NCI-H146 treated with DMSO at 0.1 percent for 48 hours (cell line): ENCODE measurements around the gene ZDHHC9.

ENCODE experiments used
- DNase-seq: peaks from one replicate; lab custom pipeline; 2025; ENCODE audit not compliant: unreplicated experiment; lab: John Stamatoyannopoulos, UW

The ZDHHC9 gene

DNA sequence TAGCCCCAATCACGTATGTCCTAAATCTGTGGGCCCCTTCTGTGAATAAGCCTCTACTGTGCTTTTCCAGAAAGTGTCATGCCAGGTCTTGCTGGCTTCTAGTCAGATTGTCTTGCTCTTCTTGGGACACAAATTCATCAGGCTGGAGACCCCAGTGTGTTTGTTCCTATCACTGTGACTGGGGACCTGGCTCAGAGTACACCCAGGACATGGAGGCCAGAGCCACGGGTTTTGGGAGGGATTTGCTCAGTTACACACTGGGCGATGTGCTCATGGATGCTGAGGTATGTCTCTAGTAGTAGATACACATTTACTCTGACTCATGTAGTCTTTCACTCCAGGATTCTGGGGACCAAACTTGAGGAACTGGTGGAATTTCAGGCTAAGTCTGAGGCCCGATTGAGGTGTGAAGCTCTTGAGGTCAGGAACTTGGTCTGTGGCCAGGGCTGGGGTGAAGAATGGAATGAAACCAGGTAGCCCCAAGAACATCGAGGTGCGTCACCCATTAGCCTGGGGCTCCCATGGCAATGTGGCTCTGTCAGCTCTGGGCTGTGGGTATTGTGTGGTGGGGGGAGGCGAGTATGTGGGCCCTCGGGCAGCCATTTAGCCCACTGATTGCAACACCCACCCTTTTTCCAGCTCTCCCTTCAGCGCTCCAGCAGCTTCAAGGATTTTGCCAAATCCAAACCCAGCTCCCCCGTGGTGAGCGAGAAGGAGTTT lies 56.2 kb downstream of the ZDHHC9 start:
- no peak for DNase-seq

DNA sequence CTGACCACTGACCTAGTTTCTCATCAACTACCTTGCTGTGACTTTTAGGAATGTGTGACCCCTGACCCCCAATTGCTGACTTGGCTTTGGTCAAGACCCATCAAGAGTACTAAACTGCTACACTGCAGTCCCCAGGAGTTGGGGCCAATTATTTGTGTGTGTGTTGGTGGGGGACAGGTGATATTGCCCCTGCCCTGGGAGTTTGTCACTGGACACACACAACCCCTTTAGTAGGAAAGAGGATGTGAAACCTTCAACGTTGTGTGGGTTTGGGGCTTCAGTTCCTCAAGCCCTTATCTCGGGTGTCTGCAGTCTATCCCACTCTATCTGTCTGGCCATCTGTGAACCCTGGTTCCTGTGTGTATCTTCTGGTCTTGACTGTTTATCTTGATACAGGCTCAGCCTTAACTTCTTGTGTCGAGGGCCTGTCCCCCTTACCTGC lies 57.5 kb downstream of the ZDHHC9 start:
- DNase-seq = no peak

DNA sequence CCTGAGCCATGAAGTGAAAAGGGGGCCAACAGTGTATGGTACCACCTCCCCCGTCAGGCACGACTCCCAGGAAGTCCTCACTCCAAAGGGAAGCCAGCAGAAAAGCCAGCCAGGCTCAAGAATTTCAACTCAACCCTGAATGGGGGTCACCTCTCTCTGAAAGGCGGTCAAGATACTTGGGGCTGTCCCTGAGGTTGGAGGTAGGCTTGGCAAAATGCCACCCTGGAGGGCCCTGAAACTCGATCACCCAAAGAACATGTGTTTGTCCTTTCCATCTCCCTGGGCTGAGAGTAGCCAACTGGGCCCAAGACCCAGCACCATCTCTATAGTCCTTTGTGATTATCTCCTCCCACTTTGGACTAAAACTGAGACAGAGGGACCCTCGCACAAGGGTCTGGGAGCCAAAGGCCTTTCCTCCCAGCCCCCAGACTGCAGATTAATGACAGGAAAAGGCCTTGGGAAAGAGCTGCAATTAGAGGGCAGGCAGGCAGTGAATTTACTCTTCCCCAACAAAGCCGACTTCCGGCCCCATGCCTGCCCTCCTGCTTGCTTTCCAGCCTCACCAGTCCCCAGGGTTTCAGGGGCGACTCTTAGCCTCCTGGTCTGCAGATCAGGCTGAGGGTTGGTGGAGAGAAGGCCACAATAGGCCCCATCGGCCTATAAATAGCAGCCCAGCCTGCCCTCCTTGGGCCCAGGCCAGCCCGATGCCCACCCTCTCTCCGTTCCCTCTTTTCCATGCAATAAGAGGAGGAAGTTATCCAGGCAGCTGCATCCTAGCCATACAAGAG lies 58.3 kb downstream of the ZDHHC9 start:
- no peak for DNase-seq

DNA sequence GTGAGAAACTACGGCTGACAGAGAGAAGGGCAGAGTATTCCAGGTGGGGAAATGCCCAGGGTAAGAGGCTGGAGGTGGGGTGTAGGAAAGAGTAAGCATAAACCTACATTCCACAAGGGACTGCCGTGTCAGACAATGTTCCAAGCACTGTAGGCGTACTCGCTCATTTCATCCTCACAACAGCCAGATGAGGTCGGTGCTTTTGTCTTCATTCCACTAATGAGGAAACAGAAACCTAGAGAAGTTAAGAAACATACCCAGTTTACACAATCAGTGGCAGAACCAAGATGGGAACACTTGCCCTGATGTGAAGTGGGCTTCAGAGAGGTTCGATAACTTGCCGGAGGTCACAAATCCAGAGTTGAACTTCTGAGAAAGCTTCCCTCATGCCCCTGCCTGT lies 59.3 kb downstream of the ZDHHC9 start:
- DNase-seq = no peak

DNA sequence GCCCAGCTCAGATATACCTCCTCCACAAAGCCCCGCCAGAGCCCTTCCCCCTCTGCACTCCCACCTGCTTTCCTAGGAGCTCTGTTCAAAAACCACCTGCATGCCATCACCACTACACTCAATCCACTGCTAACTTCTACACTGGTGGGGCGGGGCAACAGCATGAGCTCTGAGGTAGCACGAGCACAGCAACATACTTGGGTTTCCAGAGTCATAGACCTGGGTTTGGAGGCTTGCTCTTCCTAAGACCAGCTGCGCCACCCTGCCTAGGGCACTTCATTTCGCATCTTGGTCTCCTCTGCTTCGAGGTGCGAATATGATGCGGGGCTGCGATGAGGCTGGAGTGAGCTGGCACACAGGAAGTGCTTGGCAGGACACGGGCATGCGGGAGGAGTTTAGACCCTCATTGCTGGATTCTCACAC lies 60.4 kb downstream of the ZDHHC9 start:
- DNase-seq = no peak

DNA sequence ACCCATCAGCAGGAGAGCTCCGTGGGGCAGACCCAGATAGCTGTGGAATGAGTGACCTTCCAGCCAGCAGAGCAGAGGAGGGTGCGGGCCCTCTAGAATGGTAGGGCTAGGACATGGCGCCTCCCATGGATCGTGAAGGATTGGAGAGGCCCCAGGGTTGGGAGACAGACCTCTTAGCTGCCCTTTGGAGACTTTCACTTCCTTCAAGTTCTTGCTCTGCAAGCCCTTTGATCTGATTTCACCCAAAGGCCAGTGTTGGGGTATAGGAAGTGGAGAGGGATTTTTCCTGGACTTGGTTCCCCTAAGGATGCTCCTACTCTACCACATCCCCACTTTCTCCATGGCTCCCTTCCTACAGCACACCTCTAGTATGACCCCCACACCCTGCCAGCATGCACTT lies 61.0 kb downstream of the ZDHHC9 start:
- DNase-seq = no peak

DNA sequence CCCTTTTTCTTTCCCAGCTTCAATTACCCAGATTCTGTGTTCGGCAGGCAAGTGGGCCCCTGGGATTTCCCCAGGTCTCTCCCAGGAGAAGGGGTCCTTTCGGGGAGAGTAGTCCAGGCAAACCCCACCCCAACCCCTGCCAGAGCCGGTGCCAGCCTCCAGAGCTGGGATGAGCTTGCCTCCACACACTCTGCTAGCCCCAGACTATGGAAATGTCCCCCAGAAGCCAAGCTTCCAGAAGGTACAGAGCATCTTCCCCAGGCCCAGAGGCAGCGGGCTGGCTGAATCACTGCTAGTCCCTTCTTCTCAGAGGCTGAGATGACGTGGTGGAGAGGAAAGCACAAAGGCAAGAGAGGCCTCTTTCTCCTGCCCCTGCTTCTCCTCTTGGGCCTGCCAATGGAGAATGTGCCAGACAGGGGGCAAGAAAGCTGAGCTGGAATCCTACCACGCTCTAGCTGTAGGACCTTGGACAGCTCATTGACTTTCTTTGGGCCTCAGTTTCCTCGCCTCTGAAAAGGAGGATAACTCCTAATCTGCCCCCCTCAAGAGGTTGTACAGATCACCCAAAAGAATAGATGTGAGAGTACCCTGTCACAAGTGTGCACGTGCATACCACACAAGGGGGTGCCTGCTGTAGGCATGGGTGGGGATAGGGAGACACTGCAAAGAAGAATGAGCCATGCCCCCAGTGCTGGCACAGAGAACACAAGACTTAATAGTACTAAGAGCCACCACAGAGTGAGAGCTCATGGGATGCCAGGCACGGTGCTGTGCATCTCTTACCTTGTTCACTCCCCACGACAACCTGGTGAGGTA lies 61.8 kb downstream of the ZDHHC9 start:
- DNase-seq = no peak

DNA sequence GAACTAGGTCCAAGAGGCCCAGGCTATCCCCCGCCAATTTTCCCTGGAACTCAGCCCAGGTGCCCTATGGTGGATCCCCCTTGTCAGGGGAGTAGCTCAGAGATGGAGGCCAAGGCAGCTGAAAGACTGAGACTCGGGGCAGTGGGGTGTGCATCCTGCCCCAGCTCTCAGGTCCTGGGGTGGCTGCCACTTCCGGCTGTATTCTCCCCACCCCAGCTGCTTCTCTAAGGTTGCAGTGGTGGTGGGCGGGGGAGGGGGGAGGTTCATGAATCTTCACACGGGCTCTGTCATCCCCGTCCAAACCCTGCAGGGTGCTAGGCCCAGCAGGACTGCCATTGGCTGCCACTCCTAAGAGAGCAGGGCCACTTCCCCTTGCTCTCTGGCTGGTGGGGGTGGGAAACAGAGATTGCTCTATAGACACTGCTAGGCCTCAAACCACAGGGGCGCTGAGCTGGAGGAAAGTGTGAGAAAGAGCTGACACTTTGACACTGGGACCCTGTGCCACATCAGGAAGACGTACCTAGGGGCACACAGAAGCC lies 62.5 kb downstream of the ZDHHC9 start:
- DNase-seq = no peak

DNA sequence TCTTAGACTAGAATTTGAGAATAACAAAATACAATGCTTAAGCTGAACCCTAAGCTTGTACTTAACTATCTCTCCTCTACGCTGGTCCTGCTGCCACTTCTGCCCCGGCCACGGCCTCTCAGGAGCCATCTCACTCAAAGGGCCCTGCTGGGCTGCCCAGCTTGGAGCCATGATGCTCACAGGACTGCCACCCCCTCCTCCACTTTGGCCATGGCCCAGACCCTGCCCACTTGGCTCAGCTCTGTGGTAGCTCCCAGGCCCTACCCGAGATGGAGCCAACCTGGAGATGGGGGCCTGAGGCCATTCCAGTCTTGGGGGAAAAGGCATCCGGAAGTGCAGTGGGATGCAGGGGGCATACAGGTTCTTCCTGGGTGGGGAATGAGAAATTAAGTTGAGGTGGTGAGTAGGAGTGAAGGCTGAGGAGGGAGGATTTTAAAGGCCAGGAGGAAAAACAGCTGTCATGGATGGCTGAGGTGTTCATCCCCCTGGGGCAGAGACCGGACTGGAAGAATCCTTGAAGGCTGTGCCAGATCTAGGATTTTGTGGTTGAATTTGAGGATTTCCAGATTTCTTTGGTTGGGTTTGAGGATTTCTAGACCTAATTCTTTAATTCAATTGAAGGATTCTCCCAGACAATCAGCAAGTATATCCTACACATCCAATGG lies 63.1 kb downstream of the ZDHHC9 start:
- no peak for DNase-seq

DNA sequence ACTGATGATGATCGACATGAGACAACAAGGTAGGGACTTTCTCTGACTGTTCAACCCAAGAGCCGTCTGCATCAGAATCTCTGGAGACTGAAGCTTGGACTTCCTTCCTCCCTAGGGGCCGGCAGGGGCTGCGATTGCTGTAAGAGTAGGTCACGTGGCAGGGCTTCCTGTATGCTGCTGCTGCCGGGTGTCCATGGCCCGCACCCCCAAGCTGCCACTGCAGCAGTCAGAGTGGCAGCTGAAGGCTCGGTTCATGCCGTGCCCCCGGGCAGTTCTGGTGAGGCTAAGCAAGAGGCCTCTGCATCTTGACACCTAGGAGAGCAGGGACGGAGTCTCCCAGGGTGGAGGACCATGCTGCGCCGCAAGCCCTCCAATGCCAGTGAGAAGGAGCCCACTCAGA lies 63.9 kb downstream of the ZDHHC9 start, which contains the start of gene SASH3:
SASH3 (plus strand) TSS at position 203 of the 400 bp plus-strand sequence; CDS start at position 352, 149 bp downstream.
- no peak for DNase-seq

DNA sequence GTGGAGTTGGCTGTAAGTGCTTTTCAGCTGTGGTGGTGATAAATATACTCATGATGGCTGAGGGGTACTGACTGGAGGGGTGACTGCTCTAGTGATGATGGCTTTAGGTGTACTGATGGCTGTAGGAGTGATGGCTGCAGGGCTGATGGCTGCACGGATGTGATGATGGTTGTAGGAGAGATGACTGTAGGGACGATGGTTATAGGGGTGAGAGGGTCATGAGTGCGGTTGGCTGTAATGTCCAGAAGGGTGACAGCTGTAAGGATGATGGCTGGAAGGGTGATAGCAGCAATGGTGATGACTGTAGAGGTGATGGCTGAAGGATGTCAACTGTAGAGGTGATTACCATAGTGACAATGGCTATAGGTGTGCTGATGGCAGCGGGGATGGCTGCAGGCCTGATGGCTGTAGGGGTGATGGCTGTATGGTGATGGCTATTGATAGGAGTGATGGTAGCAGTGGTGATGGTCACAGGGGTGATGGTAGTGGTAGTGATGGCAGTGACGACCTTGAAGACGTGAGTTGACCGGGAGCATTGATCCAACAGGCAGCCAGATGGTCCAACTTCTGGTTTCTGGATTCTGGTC lies 64.5 kb downstream of the ZDHHC9 start:
- no peak for DNase-seq

DNA sequence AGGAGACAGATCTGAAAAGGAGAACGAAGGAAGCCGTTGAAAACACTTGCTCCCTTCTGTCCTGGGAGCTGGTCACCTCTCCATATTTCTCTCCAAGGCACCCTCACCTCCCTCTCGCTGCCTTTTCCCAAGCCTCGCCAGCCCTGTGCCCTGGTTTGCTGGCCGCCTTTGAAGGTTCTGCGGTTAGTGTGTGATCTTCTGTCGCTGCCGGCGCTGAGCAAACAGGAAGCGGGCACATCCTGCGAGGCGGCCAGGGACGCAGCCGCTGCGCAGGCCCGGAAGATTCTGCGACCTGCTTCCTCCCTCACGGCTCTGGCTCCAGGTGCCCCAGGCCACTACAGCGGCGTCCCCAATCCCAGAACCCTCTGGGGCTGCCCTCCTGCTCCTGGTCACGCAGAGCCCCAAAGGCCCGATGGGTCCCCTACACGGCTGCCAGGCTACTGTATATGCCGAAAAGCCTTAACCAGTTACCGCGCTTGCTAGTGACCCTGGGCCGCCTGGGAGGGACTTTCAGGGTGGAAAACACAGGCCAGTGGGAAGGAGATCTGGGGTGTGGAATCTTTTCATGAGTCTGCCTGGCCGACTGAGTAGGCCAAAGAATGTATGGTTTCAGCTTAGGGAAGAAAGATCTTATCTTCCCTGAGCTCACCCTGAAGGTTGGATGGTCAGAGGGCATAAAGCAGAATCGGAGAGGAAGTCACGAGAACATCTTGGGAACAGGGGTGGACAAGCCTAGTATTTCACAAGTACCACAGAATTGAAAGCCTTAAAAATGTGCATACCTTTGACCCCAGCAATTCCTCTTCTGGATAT lies 66.3 kb downstream of the ZDHHC9 start:
- no peak for DNase-seq

DNA sequence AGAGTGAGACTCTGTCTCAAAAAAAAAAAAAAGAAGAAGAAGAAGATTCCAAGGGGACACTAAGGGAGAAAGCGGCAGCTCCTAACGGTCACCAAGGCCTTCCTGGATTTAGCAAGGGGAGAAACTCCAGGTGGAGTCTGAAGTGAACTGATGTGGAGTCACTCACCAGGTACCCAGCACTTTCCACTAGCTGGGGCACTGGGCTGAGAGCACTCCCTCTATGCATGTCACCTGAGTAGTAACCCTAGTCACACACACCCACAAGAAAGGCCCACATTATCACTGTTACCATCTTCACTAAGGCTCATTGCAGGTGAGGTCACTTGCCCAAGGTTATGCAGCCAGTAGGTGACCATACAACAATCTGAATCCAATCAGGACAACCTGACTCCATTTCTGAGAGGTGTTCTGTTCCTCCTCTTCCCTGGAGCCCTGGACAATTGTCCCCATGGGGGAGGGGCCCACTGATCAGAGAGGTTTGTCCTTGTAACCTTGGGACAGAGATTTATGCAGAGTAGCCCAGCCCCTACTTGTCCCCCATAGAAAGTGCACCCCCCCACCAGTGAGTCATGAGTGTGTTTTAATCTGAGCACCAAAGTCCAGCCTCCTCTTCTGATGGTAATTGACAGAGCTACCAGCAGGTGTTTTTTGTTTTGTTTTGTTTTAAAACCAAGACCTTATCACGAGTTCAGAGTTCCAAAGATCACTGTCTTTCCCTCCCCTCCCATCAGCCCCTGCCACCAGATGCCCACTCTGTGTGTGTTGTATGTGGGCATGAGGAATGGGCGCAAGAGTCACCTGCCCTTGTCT lies 69.8 kb downstream of the ZDHHC9 start:
- DNase-seq = no peak

DNA sequence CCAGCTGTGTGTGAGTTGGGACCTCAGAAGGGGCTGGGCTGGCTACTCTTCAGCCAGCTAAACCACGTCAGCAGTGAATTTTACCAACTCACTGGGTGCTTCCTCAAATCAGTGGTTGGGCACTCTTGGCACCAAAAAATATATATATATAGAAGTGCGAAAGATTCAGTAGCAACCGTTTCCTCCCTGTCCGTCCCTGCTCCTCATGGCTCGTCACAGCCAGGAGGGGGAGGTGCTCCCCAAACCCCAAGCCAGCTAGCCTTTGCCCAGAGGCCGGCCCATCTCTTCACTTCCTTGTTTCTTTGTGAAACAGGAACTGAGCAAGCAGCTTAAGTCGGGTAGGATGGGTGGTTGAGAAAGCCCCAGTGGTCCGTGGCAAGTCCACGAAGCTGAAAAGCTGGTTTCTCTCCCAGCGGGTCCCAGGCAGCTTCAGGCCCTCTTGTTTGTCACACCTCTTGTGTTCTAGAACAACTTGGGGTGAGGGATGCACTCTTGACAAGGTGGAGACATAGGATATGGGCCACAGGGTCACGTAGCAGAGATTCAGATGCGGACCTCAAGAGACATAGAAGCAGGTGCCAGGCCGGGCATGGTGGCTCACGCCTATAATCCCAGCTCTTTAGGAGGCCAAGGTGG lies 70.8 kb downstream of the ZDHHC9 start:
- no peak for DNase-seq

DNA sequence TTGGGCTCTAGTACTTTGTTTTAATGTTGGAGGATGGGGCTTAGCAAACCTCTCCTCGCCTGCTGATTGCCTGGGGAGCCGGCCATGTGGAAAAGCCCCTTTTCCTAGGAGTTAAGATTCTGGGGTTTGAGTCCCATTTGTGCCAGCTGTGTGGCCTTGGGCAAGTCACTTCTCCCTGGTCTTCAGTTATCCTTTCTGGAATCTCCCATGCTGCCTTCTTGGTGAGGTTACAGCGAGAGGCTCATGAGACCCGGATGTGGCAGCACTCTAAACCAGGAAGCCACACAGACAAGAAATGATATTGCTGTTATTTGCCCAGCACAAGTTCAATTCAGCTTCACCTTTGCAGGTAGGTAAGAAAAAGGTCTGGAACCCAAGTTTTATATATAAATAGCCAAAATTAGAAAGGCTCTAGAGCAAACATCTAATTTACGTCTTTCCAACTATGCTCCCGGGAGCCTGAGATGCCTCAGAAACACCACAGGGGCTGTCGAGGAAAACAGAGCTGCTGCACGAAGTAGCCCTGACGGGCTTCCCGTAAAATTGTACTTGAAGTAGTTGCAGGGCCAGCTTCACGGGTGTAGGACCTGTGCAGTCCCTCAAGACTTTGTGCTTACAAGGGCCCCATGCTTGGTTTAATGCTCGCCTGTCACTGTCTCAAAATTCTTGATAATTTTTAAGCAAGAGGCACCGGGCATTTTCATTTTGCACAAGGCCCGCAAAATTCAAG lies 72.3 kb downstream of the ZDHHC9 start:
- DNase-seq = no peak

DNA sequence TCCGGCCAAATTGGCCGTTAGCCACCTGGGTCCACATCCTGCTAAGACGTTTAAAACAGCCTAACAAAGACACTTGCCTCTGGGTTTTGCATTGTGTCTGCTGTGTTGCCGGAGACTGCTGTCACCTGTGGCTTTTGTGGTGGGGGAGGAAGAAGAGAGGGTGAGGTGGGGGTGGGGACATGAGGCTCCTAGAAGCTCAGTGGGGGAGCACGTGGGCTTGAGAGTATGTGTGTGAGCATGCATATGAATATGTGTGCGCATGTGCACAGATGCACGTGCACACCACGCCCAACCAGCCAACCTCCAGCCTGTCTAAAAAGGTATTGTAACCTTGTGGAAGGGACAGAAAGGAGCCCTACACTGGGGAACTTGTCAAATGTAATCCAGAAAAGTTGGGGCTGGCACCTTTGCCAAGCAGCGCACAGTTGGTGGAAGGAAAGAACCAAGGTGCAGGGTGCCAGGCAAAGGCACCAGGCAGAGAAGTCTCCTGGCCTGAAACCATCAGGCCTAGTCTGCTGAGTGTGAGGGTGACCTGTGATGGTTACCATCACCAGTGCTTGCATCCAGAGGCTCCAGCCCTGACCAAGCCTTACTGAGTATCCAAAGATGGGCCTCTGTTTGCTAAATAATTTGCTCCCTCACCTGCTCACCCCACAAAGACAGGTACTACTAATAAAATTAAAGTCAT lies 74.1 kb downstream of the ZDHHC9 start:
- DNase-seq = no peak
